Thyroid gland (tissue), 4 donors: Measurements from ENCODE around the gene UPK1A.

ENCODE experiments used
- CTCF ChIP-seq, 6 experiments: fragments of 200-600 bp in 3 of 6; fragments of 450-650 bp in 3 of 6; sonication (generic) in 3 of 6; IDR thresholded peaks; one replicate each; pipeline ENCODE4 v1.5.1; 2016 to 2019; ENCODE audit warnings: antibody characterized with exemption in 6 of 6, mild to moderate bottlenecking in 2 of 6, inconsistent platforms in 1 of 6, moderate library complexity in 1 of 6
- POLR2A ChIP-seq, 2 donors: fragments of 450-650 bp; IDR thresholded peaks; one replicate each; pipeline ENCODE4 v1.6.1; 2017; ENCODE audit warnings: antibody characterized with exemption in 2 of 2, mild to moderate bottlenecking in 2 of 2, moderate library complexity in 1 of 2

GRCh38 chr19:35725216-35725861, 59.0 kb downstream of the UPK1A start:
- TF ChIP-seq CTCF (IDR thresholded peaks at IDR 0.05), result no peak
- TF ChIP-seq POLR2A (IDR thresholded peaks at IDR 0.05), result no peak
